Epithelial cell of prostate (primary cell): ENCODE measurements around the gene CROCC2.

Experiments used
- DNase-seq: peaks from one replicate; pipeline ENCODE4 v3.0.0-alpha.2; 2011; ENCODE audit warnings: low read depth, low spot score
- H3K27ac ChIP-seq: fragments of 450-650 bp; 2 replicates; pipeline ENCODE4 v1.5.1; 2017; ENCODE audit warnings: mild to moderate bottlenecking

Gene CROCC2

DNA sequence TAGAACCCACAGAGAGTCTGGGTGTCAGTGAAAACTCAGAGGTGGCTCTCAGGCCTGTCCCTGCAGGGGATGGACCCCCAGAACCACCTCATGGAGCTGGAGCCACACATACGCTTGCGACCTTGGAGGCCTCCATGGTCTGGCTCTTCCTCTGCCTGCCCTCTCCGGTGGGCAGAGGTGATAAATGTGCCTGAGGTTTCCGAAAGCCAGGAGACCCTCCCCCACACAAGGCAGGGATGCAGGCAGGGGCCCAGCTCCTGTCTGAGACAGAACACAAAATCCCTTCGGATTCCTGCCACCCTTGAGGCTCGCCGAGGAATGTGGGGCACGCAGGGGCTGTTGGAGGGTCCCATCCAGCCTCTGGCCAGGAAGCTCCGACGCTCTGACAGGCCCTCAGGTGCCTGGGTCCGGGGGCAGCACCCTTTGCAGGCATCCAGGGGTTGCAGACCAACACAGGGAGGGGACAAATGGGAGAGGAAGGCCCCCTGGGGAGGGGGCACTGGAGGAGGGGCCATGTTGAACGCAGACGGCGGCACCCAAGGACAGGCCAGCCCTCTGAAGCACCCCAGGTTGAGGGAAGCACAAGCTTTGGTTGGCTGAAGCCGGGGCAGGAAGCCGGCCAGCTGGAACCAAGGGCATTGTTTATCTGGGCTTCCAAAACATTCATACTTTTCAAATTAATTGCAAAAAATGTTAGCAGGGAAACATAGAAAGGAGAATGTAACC is 88.2 kb downstream of the CROCC2 start:
- DNase-seq = no peak
- H3K27ac ChIP-seq = no peak overlapping the region

- no peak for DNase-seq
- no peak overlapping the region for H3K27ac ChIP-seq
Measured at GRCh38 chr2:240995041-240996021, 89.2 kb downstream of the CROCC2 start.

DNA sequence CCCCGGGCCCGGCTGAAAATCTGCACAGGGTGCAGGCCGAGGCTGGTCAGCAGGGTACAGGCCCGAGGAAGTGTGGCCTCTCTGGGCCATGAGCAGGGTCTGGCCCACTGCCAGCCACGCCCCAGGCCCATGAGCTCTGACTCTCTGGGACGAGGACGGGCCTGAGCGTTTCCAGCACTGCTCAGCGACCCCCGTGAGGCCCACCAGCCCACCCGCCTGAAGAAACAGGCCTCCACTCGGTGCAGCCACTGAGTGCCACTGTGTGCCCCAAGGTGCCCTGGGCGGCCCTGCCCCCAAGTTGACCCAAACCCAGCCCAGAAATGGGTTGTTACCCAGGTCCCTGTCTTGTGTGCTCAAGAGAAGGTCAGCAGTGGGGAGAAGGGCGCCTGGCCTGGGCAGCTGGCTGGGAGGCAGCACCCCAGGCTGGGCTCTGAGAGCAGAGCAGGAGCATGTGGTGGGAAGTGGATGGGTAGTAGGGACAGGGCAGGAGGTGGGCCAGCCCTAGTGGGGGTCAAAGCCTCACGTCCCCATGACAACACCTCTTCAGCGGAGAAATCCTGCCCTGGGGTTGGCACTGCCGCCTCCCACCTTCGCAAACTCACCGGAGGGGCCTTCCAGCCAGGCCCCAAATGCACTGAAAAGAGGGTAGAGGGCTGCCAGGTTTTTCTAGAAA is 90.2 kb downstream of the CROCC2 start:
- no peak for DNase-seq
- no peak overlapping the region for H3K27ac ChIP-seq

DNA sequence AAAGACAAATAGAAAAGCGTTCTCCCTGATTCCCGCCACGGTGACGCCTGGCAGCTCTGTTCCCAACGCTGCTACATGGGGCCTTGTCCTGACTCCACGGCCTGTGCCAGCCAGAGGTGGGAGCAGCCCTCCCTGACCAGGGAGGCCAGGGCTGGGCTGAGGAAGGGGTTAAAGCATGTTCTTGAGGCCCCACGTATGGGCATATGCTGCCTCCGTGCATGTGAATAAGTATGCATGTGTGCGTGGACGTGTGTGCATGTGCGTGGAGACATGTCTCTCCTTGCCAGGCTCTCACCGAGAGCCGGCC is 90.7 kb downstream of the CROCC2 start:
- no peak overlapping the region for H3K27ac ChIP-seq
- no peak for DNase-seq

- no peak overlapping the region for H3K27ac ChIP-seq
- DNase-seq = no peak
Measured at GRCh38 chr2:240997141-240997855, 91.2 kb downstream of the CROCC2 start.

- no peak within 1 kb of the TSS for H3K27ac ChIP-seq
Measured at GRCh38 chr2:240997856-240998705, 91.9 kb downstream of the CROCC2 start, which contains the start of gene SNED1. Gene SNED1 (plus strand): TSS chr2:240998618. CDS start chr2:240998838, 220 bp downstream.

DNA sequence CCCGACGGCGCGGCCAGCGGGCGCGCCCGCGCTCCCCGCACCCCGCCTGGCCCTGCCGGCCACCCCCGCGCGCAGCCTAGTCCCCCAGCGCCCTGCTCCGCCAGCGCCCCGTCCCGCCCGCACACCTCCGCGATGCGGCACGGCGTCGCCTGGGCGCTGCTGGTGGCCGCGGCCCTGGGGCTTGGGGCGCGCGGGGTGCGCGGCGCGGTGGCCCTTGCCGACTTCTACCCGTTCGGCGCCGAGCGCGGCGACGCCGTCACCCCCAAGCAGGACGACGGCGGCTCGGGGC is 92.5 kb downstream of the CROCC2 start:
- DNase-seq = no peak
- H3K27ac ChIP-seq = no peak overlapping the region

More at GRCh38 chr2:240997856-240998705, 91.9 kb downstream of the CROCC2 start, which contains the start of gene SNED1:
- DNase-seq = no peak

- H3K27ac ChIP-seq = no peak overlapping the region
- no peak for DNase-seq
Measured at GRCh38 chr2:240998995-240999791, 93.1 kb downstream of the CROCC2 start.

DNA sequence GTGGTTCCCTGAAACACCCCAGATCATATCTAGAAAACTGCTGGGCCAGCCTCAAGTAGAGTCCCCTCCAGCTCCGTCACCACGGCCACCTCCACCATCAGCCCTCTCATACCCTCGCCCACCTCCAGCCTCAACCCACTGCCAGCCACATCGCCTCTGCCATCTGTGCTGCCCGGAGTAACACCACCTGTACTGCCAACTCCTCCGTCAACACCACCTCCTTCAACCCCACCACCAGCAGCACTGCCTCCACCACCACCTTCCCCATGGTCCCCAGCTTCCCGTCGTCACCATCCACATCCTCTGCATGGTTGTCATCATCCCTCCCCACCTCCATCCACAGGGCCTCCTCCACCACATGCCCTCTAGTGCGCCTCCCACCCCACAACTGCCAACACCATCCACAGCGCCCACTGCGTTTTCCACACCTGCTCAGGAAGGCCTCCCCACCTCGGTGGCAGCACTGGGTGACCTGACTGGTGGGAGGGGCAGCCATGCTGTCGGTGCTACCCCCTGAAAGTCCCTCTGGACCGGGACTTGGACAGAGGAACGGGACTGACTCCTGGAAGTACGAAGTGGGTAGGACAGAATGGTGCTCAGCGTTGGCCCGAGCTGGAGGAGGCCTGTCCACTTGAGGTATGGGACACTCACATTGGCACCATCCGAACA is 93.9 kb downstream of the CROCC2 start:
- no peak for DNase-seq
- no peak overlapping the region for H3K27ac ChIP-seq

GRCh38 chr2:241000831-241001321 is 94.7 kb downstream of the CROCC2 start:
- DNase-seq = no peak
- H3K27ac ChIP-seq = no peak overlapping the region

DNA sequence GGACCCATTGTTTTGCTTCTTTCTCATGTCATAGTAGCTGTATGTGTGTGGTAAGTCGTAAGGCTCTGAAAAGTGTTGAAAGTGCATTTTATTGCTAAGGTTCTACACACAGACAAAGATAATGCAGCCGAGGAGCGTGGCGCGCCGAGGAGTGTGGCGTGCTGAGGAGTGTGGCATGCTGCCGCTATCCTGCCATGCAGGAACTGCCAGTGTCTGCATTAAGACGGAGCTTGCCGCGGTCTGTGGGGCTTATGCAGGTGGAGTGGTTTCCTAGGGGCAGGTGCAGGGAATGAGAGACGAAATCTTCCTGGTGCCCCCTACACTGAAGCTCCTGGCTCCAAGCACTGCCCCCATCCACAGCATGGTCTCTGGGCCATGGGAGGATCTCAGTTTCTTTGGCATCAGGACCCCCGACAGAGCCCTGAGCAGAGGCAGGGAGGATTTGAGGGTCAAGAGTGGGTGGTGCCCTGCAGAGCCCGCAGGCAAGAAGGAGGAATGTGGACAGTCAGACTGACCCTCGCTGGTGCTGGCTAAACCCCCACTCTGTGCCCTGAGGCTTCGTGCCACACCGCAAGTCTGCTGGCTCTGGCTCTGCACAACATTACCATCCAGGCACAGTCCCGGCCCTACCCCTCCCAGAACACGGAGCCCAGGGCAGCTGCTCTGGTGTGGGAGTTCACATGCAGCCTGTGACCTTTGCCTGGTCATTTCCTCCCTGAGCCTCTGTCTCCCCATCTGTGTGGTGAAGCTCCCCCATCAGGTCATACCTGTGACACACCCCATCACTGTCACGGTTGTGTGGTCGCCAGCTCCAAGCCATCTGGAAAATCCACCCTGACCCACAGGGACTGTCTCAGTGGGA is 95.5 kb downstream of the CROCC2 start:
- no peak overlapping the region for H3K27ac ChIP-seq
- DNase-seq = no peak

- DNase-seq = no peak
- H3K27ac ChIP-seq = no peak overlapping the region
Measured at GRCh38 chr2:241002275-241003046, 96.3 kb downstream of the CROCC2 start.

DNA sequence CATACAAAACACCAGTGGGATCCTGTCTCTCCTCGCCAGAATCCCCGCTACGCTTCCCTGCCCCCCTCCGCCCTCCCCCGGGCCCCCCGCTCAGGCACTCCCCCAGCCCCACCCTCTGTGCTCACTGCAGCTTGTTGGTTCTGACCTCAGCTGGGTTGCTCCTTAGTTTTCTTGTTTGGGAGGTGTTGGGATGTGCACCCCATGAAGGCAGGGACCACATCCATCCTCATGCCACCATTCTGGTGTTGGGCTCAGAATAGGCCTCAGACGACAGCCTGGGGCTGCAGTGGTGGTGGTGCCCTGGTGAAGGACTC is 96.9 kb downstream of the CROCC2 start:
- no peak for DNase-seq
- no peak overlapping the region for H3K27ac ChIP-seq

- no peak for DNase-seq
- no peak overlapping the region for H3K27ac ChIP-seq
Measured at GRCh38 chr2:241003369-241003768, 97.2 kb downstream of the CROCC2 start.

- H3K27ac ChIP-seq = no peak overlapping the region
- DNase-seq = no peak
Measured at GRCh38 chr2:241003830-241004564, 97.9 kb downstream of the CROCC2 start.

GRCh38 chr2:241005569-241005968 is 99.4 kb downstream of the CROCC2 start:
- H3K27ac ChIP-seq = no peak overlapping the region
- DNase-seq = no peak
